ENCODE data around the gene RILP.

Gene RILP

GRCh38 chr17:1597861-1598342, 51.8 kb downstream of the RILP start:
- DNase-seq: no peak

All from NCI-H526 treated with DMSO at 0.1 percent for 48 hours (cell line).